ENCODE data around the gene SUMO1.

GRCh38 chr2:202204855-202205254, 33.5 kb downstream of the SUMO1 start:
- TF ChIP-seq CTCF (IDR thresholded peaks at IDR 0.05 in 4 of 5, conservative IDR thresholded peaks at IDR 0.05 in 1 of 5) (no peak), POLR2A (IDR thresholded peaks at IDR 0.05) (no peak)

Measured in gastrocnemius medialis (tissue), 4 donors.